ENCODE results near the gene NRP1.

The NRP1 gene

GRCh38 chr10:33376476-33376875, 42.0 kb upstream of the NRP1 start:
- no peak for DNase-seq (ENCODE audit: insufficient read length, low spot score)
- no peak for TF ChIP-seq CTCF (IDR thresholded peaks at IDR 0.05; ENCODE audit: insufficient read depth, missing control alignments)
- FAIRE-seq, result no peak

GRCh38 chr10:33373263-33373662, 38.8 kb upstream of the NRP1 start:
- FAIRE-seq (no peak), DNase-seq (ENCODE audit: insufficient read length, low spot score) (no peak)
- no peak for TF ChIP-seq CTCF (IDR thresholded peaks at IDR 0.05; ENCODE audit: insufficient read depth, missing control alignments)

- TF ChIP-seq CTCF (IDR thresholded peaks at IDR 0.05; ENCODE audit: insufficient read depth, missing control alignments), result no peak
- FAIRE-seq (no peak), DNase-seq (ENCODE audit: insufficient read length, low spot score) (no peak)
These were observed 36.8 kb upstream of the NRP1 start for GRCh38 chr10:33371234-33371633.

- TF ChIP-seq CTCF (IDR thresholded peaks at IDR 0.05; ENCODE audit: insufficient read depth, missing control alignments), result no peak
- DNase-seq (ENCODE audit: insufficient read length, low spot score), result no peak
- no peak for FAIRE-seq
These were observed 36.0 kb upstream of the NRP1 start for GRCh38 chr10:33370434-33370930.

- no peak for TF ChIP-seq CTCF (IDR thresholded peaks at IDR 0.05; ENCODE audit: insufficient read depth, missing control alignments)
- DNase-seq (ENCODE audit: insufficient read length, low spot score) (no peak), FAIRE-seq (no peak)
These were observed 33.6 kb upstream of the NRP1 start for GRCh38 chr10:33368086-33368485.

GRCh38 chr10:33365871-33366411, 31.5 kb upstream of the NRP1 start:
- FAIRE-seq (no peak), DNase-seq (ENCODE audit: insufficient read length, low spot score) (no peak)
- TF ChIP-seq CTCF (IDR thresholded peaks at IDR 0.05; ENCODE audit: insufficient read depth, missing control alignments), result no peak

DNA sequence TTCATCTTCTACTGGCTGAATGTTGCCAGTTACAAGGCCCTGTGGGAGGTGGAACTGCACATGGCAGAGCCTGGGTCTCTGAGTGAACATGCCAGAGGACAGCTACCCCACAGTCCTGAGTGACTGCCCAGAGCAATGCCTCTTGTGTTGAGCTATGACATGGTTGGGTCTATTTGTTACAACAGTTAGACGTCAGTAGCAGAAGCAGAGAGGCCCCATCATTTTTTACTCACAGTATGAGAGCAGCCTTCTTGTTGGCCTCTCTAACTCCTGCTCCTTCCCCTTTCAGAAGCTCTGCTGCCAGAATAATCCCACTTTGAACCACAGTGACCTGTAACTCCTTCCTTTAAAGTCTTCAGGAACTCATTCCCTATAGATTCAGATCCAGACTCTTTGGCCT, 30.8 kb upstream of the NRP1 start:
- DNase-seq (ENCODE audit: insufficient read length, low spot score), result no peak
- no peak for FAIRE-seq
- TF ChIP-seq CTCF (IDR thresholded peaks at IDR 0.05; ENCODE audit: insufficient read depth, missing control alignments), result no peak
